ENCODE results near the gene PLA2G7.

DNA sequence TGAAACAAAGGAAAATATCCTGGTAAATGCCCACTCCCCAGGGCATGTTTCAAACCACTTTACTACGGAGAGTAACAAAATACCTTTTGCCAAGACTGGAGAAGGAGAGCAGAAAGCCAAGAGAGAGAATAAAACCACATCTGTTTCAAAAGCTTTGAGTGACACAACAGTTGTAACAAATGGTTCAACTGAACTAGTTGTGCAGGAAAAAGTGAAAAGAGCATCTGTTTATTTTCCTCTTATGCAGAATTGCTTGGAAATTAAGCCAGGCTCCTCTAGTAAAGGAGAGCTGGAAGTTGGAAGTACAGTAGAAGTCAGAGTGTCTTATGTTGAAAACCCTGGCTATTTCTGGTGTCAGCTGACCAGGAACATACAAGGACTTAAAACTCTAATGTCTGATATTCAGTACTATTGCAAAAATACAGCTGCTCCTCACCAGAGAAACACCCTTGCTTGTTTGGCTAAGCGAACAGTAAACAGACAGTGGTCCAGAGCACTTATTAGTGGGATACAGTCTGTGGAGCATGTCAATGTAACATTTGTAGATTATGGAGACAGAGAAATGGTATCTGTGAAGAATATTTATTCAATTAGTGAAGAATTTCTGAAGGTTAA, 44.9 kb downstream of the PLA2G7 start:
- TF ChIP-seq, protein P1, sequence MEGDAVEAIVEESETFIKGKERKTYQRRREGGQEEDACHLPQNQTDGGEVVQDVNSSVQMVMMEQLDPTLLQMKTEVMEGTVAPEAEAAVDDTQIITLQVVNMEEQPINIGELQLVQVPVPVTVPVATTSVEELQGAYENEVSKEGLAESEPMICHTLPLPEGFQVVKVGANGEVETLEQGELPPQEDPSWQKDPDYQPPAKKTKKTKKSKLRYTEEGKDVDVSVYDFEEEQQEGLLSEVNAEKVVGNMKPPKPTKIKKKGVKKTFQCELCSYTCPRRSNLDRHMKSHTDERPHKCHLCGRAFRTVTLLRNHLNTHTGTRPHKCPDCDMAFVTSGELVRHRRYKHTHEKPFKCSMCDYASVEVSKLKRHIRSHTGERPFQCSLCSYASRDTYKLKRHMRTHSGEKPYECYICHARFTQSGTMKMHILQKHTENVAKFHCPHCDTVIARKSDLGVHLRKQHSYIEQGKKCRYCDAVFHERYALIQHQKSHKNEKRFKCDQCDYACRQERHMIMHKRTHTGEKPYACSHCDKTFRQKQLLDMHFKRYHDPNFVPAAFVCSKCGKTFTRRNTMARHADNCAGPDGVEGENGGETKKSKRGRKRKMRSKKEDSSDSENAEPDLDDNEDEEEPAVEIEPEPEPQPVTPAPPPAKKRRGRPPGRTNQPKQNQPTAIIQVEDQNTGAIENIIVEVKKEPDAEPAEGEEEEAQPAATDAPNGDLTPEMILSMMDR (IDR thresholded peaks at IDR 0.05 in 2 of 3, conservative IDR thresholded peaks at IDR 0.05 in 1 of 3; ENCODE audit: control insufficient read depth in 2 of 3, extremely low read depth in 1 of 3, insufficient read depth in 1 of 3, low read depth in 3 of 3, low read length in 3 of 3), result no peak
- TF ChIP-seq POLR2A (IDR thresholded peaks at IDR 0.05; ENCODE audit: low read depth, low read length), result no peak
- no peak for TF ChIP-seq ZBTB40 (IDR thresholded peaks at IDR 0.05; ENCODE audit: borderline replicate concordance)
- TF ChIP-seq DPF2 (IDR thresholded peaks at IDR 0.05), result no peak
- TF ChIP-seq, protein P2, sequence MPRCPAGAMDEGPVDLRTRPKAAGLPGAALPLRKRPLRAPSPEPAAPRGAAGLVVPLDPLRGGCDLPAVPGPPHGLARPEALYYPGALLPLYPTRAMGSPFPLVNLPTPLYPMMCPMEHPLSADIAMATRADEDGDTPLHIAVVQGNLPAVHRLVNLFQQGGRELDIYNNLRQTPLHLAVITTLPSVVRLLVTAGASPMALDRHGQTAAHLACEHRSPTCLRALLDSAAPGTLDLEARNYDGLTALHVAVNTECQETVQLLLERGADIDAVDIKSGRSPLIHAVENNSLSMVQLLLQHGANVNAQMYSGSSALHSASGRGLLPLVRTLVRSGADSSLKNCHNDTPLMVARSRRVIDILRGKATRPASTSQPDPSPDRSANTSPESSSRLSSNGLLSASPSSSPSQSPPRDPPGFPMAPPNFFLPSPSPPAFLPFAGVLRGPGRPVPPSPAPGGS (IDR thresholded peaks at IDR 0.05; ENCODE audit: borderline replicate concordance, insufficient read depth, low read depth, low read length, poor library complexity, severe bottlenecking), result no peak
- TF ChIP-seq EP300 (IDR thresholded peaks at IDR 0.05; ENCODE audit: borderline replicate concordance in 1 of 2, control insufficient read depth in 1 of 2, low read depth in 2 of 2, low read length in 2 of 2), result no peak
- TF ChIP-seq SKIL (IDR thresholded peaks at IDR 0.05; ENCODE audit: low read depth, poor library complexity, severe bottlenecking), result no peak
- no peak for TF ChIP-seq SMC3 (IDR thresholded peaks at IDR 0.05; ENCODE audit: borderline replicate concordance, low read length)
- TF ChIP-seq TCF12 (IDR thresholded peaks at IDR 0.05; ENCODE audit: low read depth, low read length), result no peak
- TF ChIP-seq SP1 (IDR thresholded peaks at IDR 0.05; ENCODE audit: low read depth, low read length), result no peak
- TF ChIP-seq EZH2 (IDR thresholded peaks at IDR 0.05; ENCODE audit: borderline replicate concordance, control insufficient read depth, low read depth, low read length), result no peak
- TF ChIP-seq GABPA (IDR thresholded peaks at IDR 0.05; ENCODE audit: low read depth), result no peak

Measured in GM12878 (cell line).